Transverse colon (tissue), 4 donors: Measurements from ENCODE around the gene OPTC. TPM values are rescaled to one million over a fixed set of nuclear protein-coding genes. Genes with fewer than 3 reads are reported as not detected.

Experiments used
- DNase-seq: peaks from one replicate; pipeline ENCODE4 v3.0.0-alpha.2; 2019
- H3K27ac ChIP-seq, 4 donors: fragments of 200-600 bp; sonication (generic); 2 replicates each; pipeline ENCODE4 v1.5.1; 2016 to 2018; ENCODE audit warnings: inconsistent platforms in 4 of 4
- H3K27me3 ChIP-seq: fragments of 200-600 bp; sonication (generic); 2 replicates; pipeline ENCODE4 v1.5.1; 2017; ENCODE audit warnings: inconsistent platforms
- H3K36me3 ChIP-seq, 4 donors: fragments of 200-600 bp; sonication (generic); 2 replicates each; pipeline ENCODE4 v1.5.1; 2017 to 2019; ENCODE audit warnings: inconsistent platforms in 4 of 4
- H3K4me1 ChIP-seq, 4 donors: fragments of 200-600 bp; sonication (generic); 2 replicates each; pipeline ENCODE4 v1.5.1; 2017 to 2020; ENCODE audit warnings: inconsistent platforms in 4 of 4
- H3K4me3 ChIP-seq, 4 donors: fragments of 200-600 bp; sonication (generic); 1 replicate in 1 of 4; 2 replicates in 3 of 4; pipeline versions ENCODE4 v1.5.1 to v1.6.1; 2017 to 2019; ENCODE audit warnings: inconsistent platforms in 4 of 4
- H3K9me3 ChIP-seq, 2 donors: fragments of 200-600 bp; sonication (generic); 2 replicates each; pipeline ENCODE4 v1.5.1; 2017 to 2019; ENCODE audit warnings: inconsistent platforms in 2 of 2
- CTCF ChIP-seq, 5 experiments: fragments of 200-600 bp in 3 of 5; fragments of 450-650 bp in 2 of 5; sonication (generic) in 3 of 5; IDR thresholded peaks; 1 replicate in 2 of 5; 2 replicates in 3 of 5; pipeline ENCODE4 v1.5.1; 2016 to 2017; ENCODE audit warnings: antibody characterized with exemption in 5 of 5, inconsistent platforms in 3 of 5, mild to moderate bottlenecking in 2 of 5, moderate library complexity in 1 of 5
- EP300 ChIP-seq: sonication (generic); formaldehyde crosslinking; IDR thresholded peaks from one replicate; pipeline ENCODE4 v1.6.1; 2017; ENCODE audit warnings: antibody characterized with exemption, low read depth
- POLR2A ChIP-seq: fragments of 450-650 bp; IDR thresholded peaks from one replicate; pipeline ENCODE4 v1.6.1; 2016; ENCODE audit warnings: antibody characterized with exemption, mild to moderate bottlenecking, moderate library complexity
- POLR2AphosphoS5 ChIP-seq, 3 donors: sonication (generic); formaldehyde crosslinking; IDR thresholded peaks; one replicate each; pipeline ENCODE4 v1.6.1; 2016; ENCODE audit warnings: antibody characterized with exemption in 3 of 3
- WGBS, 2 donors: methylation state at CpG; one replicate each; pipeline ENCODE4 v1.1.5; 2018; ENCODE audit warnings: low coverage in 1 of 2; 5-methylcytosine and 5-hydroxymethylcytosine counted together
- in situ Hi-C, 4 donors: fragments of 200-750 bp; cut with MboI; loops; one replicate each; pipeline versions ENCODE4 v1.15.0 to v1.15.1; 2017; ENCODE audit warnings: low sequenced_read_pairs in 3 of 4, low pct_ligation_motif_present in 1 of 4, low pct_unique_long_range_greater_than_20kb in 1 of 4
- intact Hi-C: fragments of 100-400 bp; cut with DNase I; formaldehyde crosslinking; loops from one replicate; pipeline ENCODE4 v1.15.1; 2023; ENCODE audit warnings: low total_unique reads
- total RNA-seq, 4 donors: library from RNA; depleted of rRNA; stranded (reverse); fragments of >200 nt; gene quantifications; one replicate each; pipeline ENCODE4 v1.1.0, GENCODE V29; 2016

The OPTC gene
- total RNA-seq, 4 donors from 2014 or later: not detected

DNA sequence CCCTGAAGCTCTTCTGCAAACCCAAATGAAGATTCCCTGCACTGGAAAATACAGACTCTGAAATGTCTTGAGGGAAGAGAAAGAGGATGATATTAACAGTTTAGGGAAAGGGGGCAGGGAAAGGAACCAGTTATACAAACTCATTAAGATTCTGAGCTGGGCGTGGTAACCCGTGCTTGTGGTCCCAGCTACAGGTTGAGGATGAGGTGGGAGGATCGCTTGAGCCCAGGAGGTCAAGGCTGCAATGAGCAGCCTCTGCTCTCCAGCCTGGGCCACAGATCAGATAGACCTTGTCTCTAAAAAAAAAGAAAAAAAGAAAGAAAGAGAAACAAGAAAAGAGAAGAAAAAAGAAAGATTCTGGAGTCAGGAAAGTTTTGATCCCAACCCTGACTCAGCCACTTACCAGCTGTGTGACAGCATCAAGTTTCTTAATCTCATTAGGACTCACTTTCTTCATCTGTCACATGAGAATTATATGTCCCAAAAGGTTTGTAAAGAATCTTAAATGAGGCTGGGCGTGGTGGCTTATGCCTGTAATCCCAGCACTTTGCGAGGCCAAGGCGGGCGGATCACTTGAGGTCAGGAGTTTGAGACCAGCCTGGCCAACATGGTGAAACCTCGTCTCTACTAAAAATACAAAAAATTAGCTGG, 53.9 kb downstream of the OPTC start:
- TF ChIP-seq EP300 (no peak), POLR2A (no peak), POLR2AphosphoS5 (IDR thresholded peaks at IDR 0.05) (no peak), CTCF (IDR thresholded peaks at IDR 0.05) (no peak)
- 67 to 81% methylated on average over 8 of the region's 8 CpGs for WGBS, 2 donors
- H3K36me3 ChIP-seq: no peaks in the 10 kb centered on the region
- in situ Hi-C loops: no loop called here
- DNase-seq: no peak
- H3K27ac ChIP-seq: peak overlapping the region in 1 of 4 donors; percentile 8
- H3K4me3 ChIP-seq: no peak overlapping the region
- H3K4me1 ChIP-seq: peaks cover 0 to 2% (median 1%) of the 10 kb centered on the region in 4 donors
- no peaks in the 10 kb centered on the region for H3K9me3 ChIP-seq
- intact Hi-C loops: no loop called here
- H3K27me3 ChIP-seq: no peaks in the 10 kb centered on the region

DNA sequence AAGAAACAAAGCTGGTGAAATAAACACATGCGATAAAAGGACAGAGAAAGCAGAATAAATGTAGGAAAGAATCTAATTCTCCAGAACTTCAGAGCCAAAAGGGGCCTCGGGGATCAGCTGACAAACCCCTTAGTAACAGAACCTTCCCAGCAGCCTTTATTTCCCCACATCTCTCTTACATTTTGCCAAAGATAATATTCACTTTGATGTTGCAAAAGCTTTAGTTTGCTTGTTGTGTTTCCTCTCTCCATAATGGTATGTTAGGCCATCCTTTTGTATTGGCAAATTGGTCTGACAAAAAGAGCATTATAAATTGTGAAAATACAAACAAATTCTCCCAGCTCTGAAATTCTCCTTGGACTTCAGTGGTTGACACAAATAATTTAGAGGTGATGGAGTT, 54.9 kb downstream of the OPTC start:
- Histone ChIP-seq H3K27me3 (no peaks in the 10 kb centered on the region), H3K9me3 (no peaks in the 10 kb centered on the region)
- intact Hi-C loops: no loop called here

GRCh38 chr1:203549309-203549708, 55.4 kb downstream of the OPTC start:
- 93% methylated on average over 2 of the region's 2 CpGs; no CpG with 5 or more reads in 1 of the 2 donors for WGBS, 2 donors

More for the DNA sequence above, 54.9 kb downstream of the OPTC start:
- in situ Hi-C loops: no loop called here
- H3K36me3 ChIP-seq: no peaks in the 10 kb centered on the region
- 77 to 90% methylated on average over 2 of the region's 2 CpGs for WGBS, 2 donors
- H3K27ac ChIP-seq: peak overlapping the region in 2 of 4 donors; percentile 2 to 4
- peaks cover 0 to 2% (median 1%) of the 10 kb centered on the region in 4 donors for H3K4me1 ChIP-seq
- no peak for TF ChIP-seq CTCF (IDR thresholded peaks at IDR 0.05)
- no peak for TF ChIP-seq POLR2A
- TF ChIP-seq EP300: no peak
- TF ChIP-seq POLR2AphosphoS5 (IDR thresholded peaks at IDR 0.05): no peak
- no peak overlapping the region for H3K4me3 ChIP-seq
- no peak for DNase-seq

DNA sequence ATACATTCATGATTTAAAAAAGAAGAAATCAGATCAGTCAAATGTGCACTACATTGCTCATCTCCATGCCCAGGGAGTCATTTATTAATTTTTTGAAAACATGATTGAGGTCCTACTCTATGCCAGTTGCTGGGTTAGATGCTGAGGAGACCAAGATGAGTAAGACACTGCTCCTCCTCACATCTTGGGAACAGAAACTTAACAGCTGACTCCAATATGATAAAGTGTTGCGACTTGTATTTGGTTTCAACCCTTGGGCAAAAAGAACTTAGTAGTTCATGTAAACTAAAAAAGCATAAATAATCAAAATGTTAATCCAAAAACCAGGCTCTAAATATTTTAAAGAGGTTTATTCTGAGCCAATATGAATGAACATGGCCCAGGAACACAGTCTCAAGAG, 56.9 kb downstream of the OPTC start:
- H3K9me3 ChIP-seq: no peaks in the 10 kb centered on the region
- H3K27me3 ChIP-seq: no peaks in the 10 kb centered on the region
- intact Hi-C loops: no loop called here
- no peak overlapping the region for H3K4me3 ChIP-seq
- H3K36me3 ChIP-seq: no peaks in the 10 kb centered on the region
- H3K27ac ChIP-seq: no peak overlapping the region
- DNase-seq: no peak
- in situ Hi-C loops: no loop called here
- H3K4me1 ChIP-seq: peaks cover 0 to 16% (median 8%) of the 10 kb centered on the region in 4 donors
- WGBS, 2 donors: 20 to 74% methylated on average over 1 of the region's 1 CpG
- no peak for TF ChIP-seq CTCF (IDR thresholded peaks at IDR 0.05)
- no peak for TF ChIP-seq POLR2AphosphoS5 (IDR thresholded peaks at IDR 0.05)
- no peak for TF ChIP-seq EP300
- TF ChIP-seq POLR2A: no peak

More at GRCh38 chr1:203549309-203549708, 55.4 kb downstream of the OPTC start:
- DNase-seq: no peak
- Histone ChIP-seq H3K4me3 (no peak overlapping the region), H3K27me3 (no peaks in the 10 kb centered on the region), H3K9me3 (no peaks in the 10 kb centered on the region), H3K27ac (no peak overlapping the region), H3K36me3 (no peaks in the 10 kb centered on the region), H3K4me1 (peaks cover 0 to 2% (median under 1%) of the 10 kb centered on the region in 4 donors)
- intact Hi-C loops (no loop called here), in situ Hi-C loops (no loop called here)
- TF ChIP-seq EP300: no peak
- TF ChIP-seq POLR2AphosphoS5 (IDR thresholded peaks at IDR 0.05): no peak
- no peak for TF ChIP-seq POLR2A
